Hematopoietic multipotent progenitor cell treated with erythropoietin and hydrocortisone succinate and interleukin-3 and kit ligand, for 4 days (in vitro differentiated cells): ENCODE measurements around the gene BLOC1S1.
"Not testable (repeated sequence)": the region's sequence is repeated elsewhere in the genome, so short reads cannot be mapped to it uniquely, and the experiment has no call there.

Source experiments
- DNase-seq: peaks from one replicate; pipeline ENCODE4 v3.0.0-alpha.2; 2015

The BLOC1S1 gene

DNA sequence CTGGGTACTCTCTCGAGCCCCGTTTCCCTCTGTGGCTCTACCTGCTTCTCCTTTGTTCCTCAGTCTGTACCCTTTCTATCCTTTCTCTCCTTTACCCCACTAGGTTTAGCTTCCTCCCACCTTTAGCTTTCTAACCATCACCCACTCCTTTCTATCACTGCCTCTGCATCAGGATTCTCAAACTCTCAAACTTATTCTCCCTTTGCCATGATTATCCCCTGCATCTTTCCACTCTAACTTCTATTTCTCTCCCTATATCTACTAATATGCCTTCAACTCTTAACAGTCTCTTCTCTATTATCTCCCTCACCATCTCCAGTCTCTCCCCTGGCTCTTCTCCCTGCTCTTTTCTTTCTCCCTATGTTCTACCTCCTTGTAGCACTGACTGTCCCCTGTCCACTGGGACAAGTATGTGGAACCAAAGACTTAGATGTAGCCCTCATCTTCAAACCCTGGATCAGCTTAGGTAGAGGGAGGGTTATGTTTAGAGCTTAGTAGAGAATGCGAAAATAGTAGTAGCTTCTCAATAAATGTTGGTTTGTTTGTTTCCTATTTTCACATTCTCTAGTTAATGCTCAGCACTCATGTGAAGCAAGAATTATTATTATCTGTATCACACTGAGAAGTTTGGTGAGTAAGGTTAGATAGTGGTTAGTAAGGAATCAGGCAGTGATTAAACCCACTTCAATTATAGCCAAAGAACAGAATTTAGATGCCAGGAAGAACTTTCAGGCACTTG lies 30.5 kb downstream of the BLOC1S1 start:
- no peak for DNase-seq

DNA sequence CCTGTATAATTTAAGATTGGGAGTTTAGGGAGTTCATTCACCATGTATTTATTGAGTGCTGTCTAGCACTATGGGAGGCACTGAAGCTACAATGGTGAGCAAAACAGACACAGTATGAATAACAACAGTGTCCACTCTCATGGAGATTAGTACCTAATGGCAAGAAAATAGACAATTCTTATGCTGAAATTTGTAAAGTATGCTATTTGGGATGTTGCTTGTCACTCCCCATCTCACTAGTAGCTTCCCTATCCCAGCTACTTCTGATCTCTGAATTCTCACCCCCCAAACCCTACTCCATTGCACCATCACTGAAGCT lies 31.0 kb downstream of the BLOC1S1 start:
- DNase-seq = no peak

DNA sequence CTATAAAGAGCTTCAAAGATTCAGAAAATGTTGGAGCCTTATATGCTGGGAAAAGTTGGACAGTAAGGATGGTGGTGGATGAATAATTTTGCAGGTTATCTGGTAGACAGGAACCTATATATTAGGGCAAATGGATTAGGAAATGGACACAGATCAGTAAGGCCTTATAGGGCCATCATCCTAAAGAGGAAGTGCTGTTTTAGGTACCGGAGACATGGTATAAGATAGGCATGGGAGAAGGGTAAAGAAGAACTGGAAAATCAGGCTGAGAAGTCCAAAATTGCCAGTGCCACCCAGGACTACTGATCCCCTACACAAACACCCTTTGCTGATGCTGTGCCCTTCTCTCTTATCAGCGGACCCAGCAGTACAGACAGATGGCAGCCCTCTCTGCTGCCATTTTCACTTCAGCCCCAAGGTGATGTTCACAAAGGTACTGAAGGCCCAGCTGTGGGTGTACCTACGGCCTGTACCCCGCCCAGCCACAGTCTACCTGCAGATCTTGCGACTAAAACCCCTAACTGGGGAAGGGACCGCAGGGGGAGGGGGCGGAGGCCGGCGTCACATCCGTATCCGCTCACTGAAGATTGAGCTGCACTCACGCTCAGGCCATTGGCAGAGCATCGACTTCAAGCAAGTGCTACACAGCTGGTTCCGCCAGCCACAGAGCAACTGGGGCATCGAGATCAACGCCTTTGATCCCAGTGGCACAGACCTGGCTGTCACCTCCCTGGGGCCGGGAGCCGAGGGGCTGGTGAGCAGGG lies 32.6 kb downstream of the BLOC1S1 start:
- DNase-seq = no peak

DNA sequence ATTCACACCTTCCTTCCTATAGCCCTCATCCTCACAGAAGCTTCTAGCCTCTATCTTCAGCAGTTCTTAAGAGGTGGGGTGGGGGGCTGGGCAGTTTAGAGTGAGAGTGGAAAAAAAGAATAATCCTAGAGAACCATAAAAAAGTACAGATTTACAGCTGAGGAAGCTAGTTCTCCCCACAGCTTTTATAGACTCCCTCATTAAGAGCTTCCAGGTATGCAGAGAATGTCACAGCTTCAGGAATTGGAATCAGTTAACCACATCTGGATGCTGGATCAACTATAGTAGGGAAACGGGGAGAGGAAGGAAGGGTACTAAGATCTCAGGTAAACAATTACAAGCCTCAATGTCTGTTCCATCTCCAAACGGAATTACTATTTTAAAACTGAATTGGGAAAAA lies 39.4 kb downstream of the BLOC1S1 start:
- DNase-seq = no peak

DNA sequence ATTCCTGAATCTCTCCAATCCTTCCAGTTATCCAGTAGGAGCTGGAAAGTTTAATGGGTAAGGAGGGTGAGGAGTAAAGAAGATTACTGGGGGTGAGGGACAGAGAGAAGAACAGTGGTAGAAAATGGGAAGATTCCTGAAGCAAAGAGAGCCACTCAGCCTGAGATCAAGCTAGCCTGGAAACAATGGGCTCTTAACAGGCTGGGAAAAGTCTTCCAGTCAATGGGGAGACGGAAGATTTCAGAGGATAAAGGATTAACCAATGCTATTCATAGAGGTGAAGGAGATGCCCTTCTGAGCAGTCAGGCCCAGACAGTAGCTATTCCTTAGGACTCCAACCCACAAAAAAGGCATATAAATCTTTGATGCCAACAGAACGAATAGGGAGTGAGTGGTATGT lies 41.9 kb downstream of the BLOC1S1 start:
- DNase-seq = no peak

DNA sequence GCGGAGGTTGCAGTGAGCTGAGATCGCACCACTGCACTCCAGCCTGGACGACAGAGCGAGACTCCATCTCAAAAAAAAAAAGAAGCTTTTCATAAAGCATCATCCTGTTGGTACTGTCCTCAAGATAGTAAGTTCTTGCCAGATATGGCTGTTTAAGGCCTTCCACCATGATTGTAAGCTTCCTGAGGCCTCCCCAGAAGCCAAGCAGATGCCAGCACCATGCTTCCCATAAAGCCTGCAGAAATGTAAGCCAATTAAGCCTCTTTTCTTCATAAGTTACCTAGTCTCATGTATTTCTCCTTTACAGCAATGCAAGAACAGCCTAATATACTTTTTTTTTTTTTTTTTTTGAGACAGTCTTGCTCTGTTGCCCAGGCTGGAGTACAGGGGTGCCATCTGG lies 42.7 kb downstream of the BLOC1S1 start:
- not testable (repeated sequence) for DNase-seq

DNA sequence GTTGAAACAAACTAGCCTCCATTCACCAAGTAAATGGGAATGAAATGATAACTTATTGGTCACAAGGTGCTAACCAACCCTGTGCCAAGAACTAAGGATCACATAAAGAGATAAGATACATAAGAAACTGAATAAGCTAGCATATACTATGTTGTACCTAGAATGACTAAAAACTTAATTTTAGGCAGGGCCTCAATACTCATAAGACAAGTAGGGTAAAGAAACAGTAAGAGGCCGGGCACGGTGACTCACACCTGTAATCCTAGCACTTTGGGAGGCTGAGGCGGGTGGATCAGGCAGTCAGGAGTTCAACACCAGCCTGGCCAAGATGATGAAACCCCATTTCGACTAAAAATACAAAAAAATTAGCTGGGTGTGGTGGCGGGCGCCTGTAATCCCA lies 44.8 kb downstream of the BLOC1S1 start:
- DNase-seq = no peak

DNA sequence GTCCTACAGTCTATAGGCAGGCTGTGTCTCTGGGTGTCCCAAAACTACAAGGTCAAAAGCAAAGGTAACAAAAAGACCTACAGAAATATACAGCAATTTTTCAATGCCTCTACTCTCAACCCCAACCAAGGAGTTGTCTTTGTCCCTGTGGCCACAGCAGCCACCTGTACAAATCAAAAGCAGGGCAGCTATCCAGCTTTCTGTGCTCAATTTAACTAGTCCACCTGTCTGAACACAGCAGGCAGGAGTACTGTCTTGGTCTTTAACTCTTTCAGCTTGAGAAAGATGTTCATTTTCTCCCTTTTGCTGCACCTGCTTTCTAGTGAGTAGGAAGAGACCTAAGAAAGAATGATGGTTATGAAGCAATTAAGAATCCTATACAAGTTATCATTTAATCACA lies 46.8 kb downstream of the BLOC1S1 start:
- DNase-seq = no peak

DNA sequence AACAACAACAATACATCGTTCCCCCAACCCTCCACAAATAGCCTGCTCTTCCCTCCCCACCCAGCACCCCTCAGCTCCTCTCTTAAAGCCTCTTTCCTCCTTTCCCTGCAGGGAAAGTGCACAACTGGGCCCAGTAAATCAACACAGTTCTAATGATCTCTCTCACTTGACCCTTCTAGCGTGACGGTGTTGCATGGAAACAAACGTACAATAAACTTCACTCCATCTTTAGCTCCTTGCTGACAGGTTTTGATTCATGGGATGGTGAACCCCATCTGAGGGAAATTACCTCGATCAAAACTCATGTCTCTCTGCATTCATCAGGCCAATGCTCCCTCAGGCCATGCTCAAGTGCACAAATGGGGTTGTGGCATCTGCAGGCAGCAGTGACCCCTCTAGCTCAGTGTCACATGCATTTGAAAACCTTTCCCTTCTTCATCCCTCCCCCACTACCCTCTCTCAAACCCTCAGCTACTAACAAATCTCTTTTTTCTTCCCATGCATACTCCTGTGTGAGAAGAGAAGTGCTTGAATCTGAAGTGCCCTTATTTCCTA lies 50.0 kb downstream of the BLOC1S1 start:
- no peak for DNase-seq

DNA sequence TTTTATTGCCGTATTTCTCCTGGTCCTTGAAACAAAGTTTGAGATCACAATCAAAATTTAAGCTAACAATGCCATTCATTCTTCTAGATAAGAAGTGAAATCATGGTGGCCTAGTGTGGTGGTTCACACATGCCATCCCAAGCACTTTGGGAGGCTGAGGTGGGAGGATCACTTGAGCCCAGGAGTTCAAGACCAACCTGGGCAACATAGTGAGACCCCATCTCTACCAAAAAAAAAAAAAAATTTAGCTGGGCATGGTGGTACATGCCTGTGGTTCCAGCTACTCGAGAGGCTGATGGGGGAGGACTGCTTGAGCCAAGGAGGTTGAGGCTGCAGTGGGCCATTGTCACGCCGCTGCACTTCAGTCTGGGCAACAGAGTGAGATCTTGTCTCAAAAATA lies 51.3 kb downstream of the BLOC1S1 start:
- DNase-seq = no peak
